NCI-H128 (cell line): ENCODE measurements around the gene RBL1.
"Not testable (repeated sequence)": the region's sequence is repeated elsewhere in the genome, so short reads cannot be mapped to it uniquely, and the experiment has no call there.

Experiments
- DNase-seq: peaks from one replicate; lab custom pipeline; 2025; ENCODE audit not compliant: unreplicated experiment; lab: John Stamatoyannopoulos, UW

Gene RBL1

GRCh38 chr20:37075932-37076685 is 19.7 kb downstream of the RBL1 start:
- no peak for DNase-seq

- DNase-seq, result no peak
These were observed 23.3 kb downstream of the RBL1 start for GRCh38 chr20:37072293-37073196.

DNA sequence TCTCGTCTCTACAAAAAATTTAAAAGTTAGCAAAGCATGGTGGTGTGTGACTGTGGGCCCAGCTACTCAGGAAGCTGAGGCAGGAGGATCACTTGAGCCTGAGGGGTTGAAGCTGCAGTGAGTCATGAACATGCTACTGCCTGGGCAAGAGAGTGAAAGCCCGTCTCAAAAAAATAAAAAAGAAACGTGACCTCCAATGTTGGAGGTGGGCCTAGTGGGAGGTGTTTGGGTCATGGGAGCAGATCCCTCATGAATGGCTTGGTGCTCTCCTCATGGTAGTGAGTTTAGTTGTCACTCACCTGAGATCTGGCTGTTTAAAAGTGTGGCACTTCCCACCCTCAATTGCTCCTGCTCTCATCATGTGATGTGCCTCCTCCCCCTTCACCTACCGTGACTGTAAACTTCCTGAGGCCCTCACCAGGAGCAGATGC is 24.3 kb downstream of the RBL1 start:
- no peak for DNase-seq

DNA sequence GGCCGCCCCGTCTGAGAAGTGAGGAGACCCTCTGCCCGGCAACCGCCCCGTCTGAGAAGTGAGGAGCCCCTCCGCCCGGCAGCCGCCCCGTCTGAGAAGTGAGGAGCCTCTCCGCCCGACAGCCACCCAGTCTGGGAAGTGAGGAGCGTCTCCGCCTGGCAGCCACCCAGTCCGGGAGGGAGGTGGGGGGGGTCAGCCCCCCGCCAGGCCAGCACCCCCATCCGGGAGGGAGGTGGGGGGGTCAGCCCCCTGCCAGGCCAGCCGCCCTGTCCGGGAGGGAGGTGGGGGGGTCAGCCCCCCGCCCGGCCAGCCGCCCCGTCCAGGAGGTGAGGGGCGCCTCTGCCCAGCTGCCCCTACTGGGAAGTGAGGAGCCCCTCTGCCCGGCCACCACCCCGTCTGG is 26.2 kb downstream of the RBL1 start:
- DNase-seq, result not testable (repeated sequence)

DNA sequence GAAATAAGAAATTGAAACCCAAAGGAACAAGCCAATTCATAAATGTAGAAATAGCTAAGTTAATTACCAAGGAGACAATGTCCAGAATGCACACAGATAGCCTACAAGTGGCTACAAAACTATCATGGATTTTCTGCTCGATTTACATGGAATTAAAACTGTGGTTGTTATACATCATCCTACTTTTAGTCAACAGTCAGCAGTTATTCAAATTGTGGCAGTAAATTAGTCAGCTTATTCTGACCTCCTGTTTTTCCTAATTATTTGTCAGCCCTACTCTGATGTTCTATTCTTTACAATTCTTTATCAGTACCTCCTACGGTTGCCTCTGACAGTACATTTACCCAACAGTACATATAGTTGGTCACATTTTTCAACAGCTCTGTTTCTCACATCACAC is 29.6 kb downstream of the RBL1 start:
- no peak for DNase-seq

DNA sequence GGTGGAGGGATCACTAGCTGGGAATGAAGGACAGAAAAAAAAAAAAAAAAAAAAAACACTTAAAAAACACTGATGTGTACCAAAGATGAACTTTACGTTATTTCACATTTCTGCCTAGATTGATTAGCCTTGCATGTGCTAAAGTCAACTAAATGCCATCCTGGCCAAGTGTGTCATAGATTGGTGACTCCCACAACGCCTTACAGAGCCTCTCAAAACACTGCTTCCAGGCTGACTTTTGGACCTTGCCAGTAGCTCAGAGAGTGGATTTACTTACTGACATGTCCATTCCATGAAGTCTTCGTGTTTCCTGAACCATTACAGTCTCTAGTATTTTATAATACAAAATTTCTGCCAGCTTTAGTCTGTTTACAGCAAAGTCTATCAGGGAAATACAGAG is 40.5 kb downstream of the RBL1 start:
- DNase-seq, result no peak

GRCh38 chr20:37053230-37053950 is 42.4 kb downstream of the RBL1 start:
- DNase-seq, result no peak

- no peak for DNase-seq
These were observed 52.5 kb downstream of the RBL1 start for GRCh38 chr20:37042986-37043972.

GRCh38 chr20:37039366-37039765 is 56.4 kb downstream of the RBL1 start:
- DNase-seq, result not testable (repeated sequence)

DNA sequence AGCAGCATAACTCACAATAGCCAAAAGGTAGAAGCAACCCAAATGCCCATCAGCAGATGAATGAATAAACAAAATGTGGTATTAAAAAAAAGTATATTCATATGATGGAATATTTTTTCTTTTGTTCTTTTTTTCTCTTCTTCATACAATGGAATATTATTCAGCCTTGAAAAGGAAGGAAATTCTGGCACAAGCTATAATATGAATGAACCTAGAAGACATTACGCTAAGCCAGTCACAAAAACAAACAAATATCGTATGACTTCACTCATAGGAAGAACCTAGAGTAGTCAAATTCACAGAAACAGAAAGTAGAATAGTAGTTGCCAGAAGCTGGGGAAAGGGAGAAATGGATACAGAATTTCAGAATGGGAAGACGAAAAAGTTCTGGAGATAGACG is 63.7 kb downstream of the RBL1 start:
- DNase-seq, result no peak

DNA sequence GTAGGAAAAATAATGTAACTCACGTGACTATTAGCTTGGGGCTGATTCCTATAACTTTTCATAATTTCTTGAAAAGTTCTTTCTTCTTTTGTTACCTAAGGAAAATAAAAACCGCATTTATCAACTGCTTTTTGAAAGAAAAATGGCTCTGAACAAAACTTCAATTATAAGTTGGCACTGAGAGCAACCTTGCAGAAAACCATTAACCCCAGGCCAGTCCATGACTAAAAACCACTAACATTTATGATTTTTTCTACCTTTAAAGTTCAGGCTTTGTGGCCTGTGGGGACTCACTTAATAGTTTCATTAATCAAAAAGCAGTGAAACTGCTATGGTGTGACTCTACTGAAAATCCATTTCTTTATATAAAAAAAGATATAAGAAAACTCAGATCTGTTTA is 75.2 kb downstream of the RBL1 start:
- no peak for DNase-seq

- DNase-seq, result not testable (repeated sequence)
These were observed 83.2 kb downstream of the RBL1 start for GRCh38 chr20:37012631-37013030.

DNA sequence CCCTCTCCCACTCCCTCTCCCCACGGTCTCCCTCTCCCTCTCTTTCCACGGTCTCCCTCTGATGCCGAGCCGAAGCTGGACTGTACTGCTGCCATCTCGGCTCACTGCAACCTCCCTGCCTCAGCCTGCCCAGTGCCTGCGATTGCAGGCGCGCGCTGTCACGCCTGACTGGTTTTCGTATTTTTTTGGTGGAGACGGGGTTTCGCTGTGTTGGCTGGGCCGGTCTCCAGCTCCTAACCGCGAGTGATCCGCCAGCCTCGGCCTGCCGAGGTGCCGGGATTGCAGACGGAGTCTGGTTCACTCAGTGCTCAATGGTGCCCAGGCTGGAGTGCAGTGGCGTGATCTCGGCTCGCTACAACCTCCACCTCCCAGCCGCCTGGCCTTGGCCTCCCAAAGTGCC is 83.9 kb downstream of the RBL1 start:
- not testable (repeated sequence) for DNase-seq

GRCh38 chr20:37011147-37011546 is 84.7 kb downstream of the RBL1 start:
- no peak for DNase-seq

DNA sequence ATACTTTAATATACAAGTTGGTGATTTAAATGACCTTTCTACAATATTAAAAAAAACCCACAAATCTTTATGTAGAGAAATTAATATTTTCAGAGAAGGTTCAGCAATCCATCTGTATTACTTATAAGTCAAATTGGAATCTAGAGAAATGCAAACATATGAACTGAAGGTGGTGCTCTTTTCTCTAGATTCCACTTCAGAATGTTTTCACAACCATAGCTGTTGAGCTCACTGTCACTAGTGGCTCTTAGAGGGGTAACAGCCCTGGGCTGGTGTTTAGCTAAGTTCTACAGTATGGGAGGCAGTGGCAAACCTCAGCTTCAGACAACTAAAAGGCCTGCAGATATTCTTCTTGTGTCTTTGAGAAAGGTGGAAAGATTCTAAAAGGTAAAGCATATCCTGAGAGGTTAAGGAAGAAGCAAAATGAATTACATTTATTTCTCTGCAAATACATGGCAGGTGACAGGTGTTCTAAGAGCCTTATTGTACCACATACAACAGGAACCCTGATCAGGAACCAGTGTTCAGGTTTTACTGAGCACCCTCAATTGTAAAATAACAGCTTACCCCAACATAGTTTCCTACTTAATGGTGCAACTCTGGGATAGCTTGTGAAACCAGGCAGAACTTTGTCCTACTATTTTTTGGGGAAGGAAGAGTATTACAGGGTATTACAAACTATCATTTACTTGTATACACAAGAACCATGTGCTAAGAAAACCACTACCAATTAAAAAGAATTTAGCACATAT is 87.7 kb downstream of the RBL1 start:
- DNase-seq, result no peak

DNA sequence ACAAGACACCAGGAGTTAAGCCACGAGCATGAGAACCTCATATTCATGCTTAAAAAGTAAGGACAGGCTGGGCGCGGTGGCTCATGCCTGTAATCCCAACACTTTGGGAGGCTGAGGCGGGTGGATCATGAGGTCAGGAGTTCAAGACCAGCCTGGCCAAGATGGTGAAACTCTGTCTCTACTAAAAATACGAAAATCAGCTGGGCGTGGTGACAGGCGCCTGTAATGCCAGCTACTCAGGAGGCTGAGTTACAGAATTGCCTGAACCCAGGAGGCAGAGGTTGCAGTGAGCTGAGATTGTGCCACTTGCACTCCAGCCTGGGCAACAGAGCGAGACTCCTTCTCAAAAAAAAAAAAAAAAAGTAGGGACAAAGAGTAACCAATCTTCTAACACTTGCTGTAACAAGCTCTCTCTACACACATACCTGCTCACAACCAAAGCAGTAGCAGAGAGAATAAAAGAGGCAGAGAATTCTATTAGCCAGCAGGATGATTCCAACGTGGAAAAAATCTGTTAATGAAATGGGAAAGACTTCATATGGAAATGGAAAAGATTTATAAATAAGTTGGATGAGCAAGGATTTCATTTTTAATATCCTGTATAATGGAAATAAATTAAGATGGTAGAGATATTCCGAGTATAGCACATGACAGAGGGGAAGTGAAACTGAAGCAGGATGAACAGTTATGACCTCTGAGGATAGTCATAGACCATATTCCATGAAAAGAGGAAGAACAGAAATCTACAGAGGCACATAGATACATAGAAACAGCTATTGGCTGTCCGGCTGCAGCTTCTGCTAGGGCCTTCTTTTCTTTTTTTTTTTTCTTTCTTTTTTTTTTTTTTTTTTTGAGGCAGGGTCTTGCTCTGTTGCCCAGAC is 90.5 kb downstream of the RBL1 start:
- not testable (repeated sequence) for DNase-seq

GRCh38 chr20:37001634-37002033 is 94.2 kb downstream of the RBL1 start:
- not testable (repeated sequence) for DNase-seq

- not testable (repeated sequence) for DNase-seq
These were observed 95.6 kb downstream of the RBL1 start for GRCh38 chr20:37000171-37000570.

- no peak for DNase-seq
These were observed 97.1 kb downstream of the RBL1 start for GRCh38 chr20:36998652-36999051.
